ENCODE measurements around the gene RHBDL3.
"Not testable (repeated sequence)": the region's sequence is repeated elsewhere in the genome, so short reads cannot be mapped to it uniquely, and the experiment has no call there.

Gene RHBDL3

DNA sequence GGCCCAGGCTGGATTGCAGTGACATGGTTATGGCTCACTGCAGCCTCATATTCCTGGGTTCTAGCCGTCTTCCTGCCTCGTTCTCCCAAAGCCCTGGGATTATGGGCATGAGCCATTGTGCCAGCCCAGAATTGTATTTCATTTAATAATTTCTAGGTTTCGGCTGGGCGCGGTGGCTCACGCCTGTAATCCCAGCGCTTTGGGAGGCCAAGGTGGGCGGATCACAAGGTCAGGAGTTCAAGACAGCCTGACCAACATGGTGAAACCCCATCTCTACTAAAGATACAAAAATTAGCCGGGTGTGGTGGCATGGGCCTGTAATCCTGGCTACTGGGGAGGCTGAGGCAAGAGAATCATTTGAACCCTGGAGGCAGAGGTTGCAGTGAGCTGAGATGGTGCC, 87.1 kb downstream of the RHBDL3 start:
- H3K27ac ChIP-seq (ENCODE audit: low read length); H3K9me3 ChIP-seq (ENCODE audit: control insufficient read depth, low read depth, low read length); H3K27me3 ChIP-seq (ENCODE audit: control insufficient read depth, insufficient read depth, low read length); H3K9ac ChIP-seq (ENCODE audit: low read length); H3K4me1 ChIP-seq (ENCODE audit: control insufficient read depth, low read depth, low read length): not testable (repeated sequence)
- H3K4me3 ChIP-seq (ENCODE audit: low read length), result peak overlapping the region; percentile 86
- H3K36me3 ChIP-seq (ENCODE audit: control insufficient read depth, low read depth, low read length), result peaks cover 48% of the 10 kb centered on the region

DNA sequence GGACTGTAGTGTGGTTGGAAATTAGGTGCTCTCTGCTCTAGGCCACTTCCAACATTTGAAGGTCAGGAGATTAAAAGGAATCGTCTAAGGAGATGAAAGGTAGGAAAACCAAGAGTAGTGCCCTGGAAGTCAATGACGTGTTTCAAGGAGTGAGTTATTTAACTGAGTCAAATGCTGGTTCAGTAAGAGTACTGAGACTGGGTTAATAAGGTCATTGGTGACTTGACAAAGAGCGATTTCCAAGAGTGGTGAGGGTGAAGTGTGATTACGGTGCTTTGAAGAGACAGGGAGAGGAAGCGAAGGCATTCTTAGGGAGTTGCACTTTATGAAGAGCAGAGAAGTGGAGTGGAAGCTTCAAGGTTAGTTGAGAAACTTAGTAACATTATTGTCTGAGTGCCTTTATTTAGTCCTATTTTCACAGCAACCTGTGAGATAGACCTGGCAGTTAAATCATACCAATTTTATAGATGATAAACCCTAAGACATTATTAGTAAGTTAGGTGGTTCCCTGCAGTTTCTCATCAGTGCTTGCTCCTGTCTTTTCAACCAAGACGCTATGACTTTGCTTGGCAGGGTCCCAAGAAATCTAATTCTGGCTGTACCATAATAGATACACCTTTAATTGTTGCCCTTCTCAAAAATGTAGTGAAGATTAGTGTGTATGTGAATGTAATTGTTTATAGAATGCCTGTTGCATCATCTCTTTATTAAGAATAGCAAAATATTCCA, 90.2 kb downstream of the RHBDL3 start:
- Histone ChIP-seq H3K9ac (ENCODE audit: low read length) (no peak overlapping the region), H3K36me3 (ENCODE audit: control insufficient read depth, low read depth, low read length) (peaks cover 79% of the 10 kb centered on the region), H3K27me3 (ENCODE audit: control insufficient read depth, insufficient read depth, low read length) (no peaks in the 10 kb centered on the region), H3K27ac (ENCODE audit: low read length) (no peak overlapping the region), H3K9me3 (ENCODE audit: control insufficient read depth, low read depth, low read length) (no peaks in the 10 kb centered on the region), H3K4me3 (ENCODE audit: low read length) (no peak overlapping the region), H3K4me1 (ENCODE audit: control insufficient read depth, low read depth, low read length) (peaks cover 9% of the 10 kb centered on the region)

DNA sequence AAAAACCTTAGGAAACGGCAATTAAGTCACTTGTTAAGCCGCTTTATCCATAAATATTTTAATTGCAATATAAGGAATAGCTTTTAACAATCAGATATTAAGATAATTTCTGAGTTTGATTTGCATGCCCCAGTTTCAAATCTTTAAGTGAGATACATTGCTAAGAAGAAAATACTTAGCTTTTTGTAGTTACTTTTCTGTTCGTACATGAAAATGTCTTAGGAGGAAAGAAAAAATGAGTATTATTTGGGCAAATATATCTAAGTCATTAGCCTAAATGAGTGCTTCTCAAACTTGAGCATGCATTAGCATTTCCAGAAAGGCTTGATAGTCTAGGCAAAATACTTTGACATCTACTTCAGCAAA, 90.7 kb downstream of the RHBDL3 start:
- Histone ChIP-seq H3K27me3 (ENCODE audit: control insufficient read depth, insufficient read depth, low read length) (no peaks in the 10 kb centered on the region), H3K36me3 (ENCODE audit: control insufficient read depth, low read depth, low read length) (peaks cover 84% of the 10 kb centered on the region), H3K4me1 (ENCODE audit: control insufficient read depth, low read depth, low read length) (peaks cover 9% of the 10 kb centered on the region), H3K27ac (ENCODE audit: low read length) (no peak overlapping the region), H3K9ac (ENCODE audit: low read length) (no peak overlapping the region), H3K9me3 (ENCODE audit: control insufficient read depth, low read depth, low read length) (no peaks in the 10 kb centered on the region), H3K4me3 (ENCODE audit: low read length) (no peak overlapping the region)

DNA sequence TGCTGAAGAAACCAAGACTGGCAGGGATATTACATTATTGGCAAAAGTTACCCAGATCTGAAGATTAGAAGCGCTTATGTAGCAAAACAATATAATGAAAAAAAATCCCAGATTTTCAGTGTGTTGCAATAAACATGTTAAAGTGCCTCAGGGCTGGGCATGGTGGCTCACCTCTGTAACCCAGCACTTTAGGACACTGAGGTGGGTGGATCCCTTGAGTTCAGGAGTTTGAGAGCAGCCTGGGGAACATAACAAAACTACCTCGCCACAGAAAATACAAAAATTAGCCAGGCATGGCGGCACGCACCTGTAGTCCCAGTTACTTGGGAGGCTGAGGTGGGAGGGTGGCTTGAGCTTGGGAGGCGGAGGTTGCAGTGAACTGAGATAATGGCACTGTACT, 91.1 kb downstream of the RHBDL3 start:
- H3K9ac ChIP-seq (ENCODE audit: low read length), result no peak overlapping the region
- peaks cover 6% of the 10 kb centered on the region for H3K4me1 ChIP-seq (ENCODE audit: control insufficient read depth, low read depth, low read length)
- H3K27ac ChIP-seq (ENCODE audit: low read length), result no peak overlapping the region
- no peaks in the 10 kb centered on the region for H3K27me3 ChIP-seq (ENCODE audit: control insufficient read depth, insufficient read depth, low read length)
- no peaks in the 10 kb centered on the region for H3K9me3 ChIP-seq (ENCODE audit: control insufficient read depth, low read depth, low read length)
- peaks cover 86% of the 10 kb centered on the region for H3K36me3 ChIP-seq (ENCODE audit: control insufficient read depth, low read depth, low read length)
- no peak overlapping the region for H3K4me3 ChIP-seq (ENCODE audit: low read length)

DNA sequence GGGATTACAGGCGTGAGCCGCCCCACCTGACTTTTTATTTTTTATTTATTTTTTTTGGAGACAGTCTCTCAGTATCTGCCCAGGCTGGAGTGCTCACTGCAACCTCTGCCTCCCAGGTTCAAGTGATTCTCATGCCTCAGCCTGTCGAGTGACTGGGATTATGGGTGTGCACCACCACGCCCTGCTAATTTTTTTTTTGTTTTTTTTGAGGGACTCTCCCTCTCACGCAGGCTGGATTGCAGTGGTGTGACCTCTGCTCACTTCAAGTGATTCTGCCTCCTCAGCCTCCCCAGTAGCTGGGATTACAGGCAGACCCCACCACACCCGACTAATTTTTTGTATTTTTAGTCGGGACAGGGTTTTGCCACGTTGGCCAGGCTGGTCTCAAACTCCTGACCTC, 92.0 kb downstream of the RHBDL3 start:
- Histone ChIP-seq H3K9me3 (ENCODE audit: control insufficient read depth, low read depth, low read length) (no peaks in the 10 kb centered on the region), H3K27ac (ENCODE audit: low read length) (no peak overlapping the region), H3K36me3 (ENCODE audit: control insufficient read depth, low read depth, low read length) (peaks cover 88% of the 10 kb centered on the region), H3K4me3 (ENCODE audit: low read length) (no peak overlapping the region), H3K27me3 (ENCODE audit: control insufficient read depth, insufficient read depth, low read length) (no peaks in the 10 kb centered on the region), H3K4me1 (ENCODE audit: control insufficient read depth, low read depth, low read length) (peaks cover 1% of the 10 kb centered on the region), H3K9ac (ENCODE audit: low read length) (no peak overlapping the region)

DNA sequence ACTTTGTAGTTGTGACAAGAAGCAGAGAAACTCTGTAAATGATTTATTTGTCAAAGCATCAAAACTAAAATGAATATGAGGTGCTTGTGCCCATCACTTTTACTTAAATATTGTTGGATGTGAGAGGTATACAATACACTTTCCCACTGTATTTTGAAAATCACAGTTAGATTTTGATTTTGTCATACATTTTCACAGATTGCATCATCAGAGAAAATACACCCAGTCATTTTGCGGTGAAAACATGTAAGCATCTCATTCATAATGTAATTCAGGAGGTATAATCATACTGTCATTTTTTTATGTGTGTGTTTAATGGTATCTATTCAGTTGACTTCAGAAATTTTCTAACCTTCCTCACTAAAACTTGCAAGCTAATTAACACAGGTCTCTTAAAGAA, 95.6 kb downstream of the RHBDL3 start:
- Histone ChIP-seq H3K27me3 (ENCODE audit: control insufficient read depth, insufficient read depth, low read length) (no peaks in the 10 kb centered on the region), H3K9me3 (ENCODE audit: control insufficient read depth, low read depth, low read length) (no peaks in the 10 kb centered on the region), H3K4me3 (ENCODE audit: low read length) (no peak overlapping the region), H3K9ac (ENCODE audit: low read length) (no peak overlapping the region), H3K36me3 (ENCODE audit: control insufficient read depth, low read depth, low read length) (peaks cover 95% of the 10 kb centered on the region), H3K27ac (ENCODE audit: low read length) (no peak overlapping the region), H3K4me1 (ENCODE audit: control insufficient read depth, low read depth, low read length) (no peaks in the 10 kb centered on the region)

DNA sequence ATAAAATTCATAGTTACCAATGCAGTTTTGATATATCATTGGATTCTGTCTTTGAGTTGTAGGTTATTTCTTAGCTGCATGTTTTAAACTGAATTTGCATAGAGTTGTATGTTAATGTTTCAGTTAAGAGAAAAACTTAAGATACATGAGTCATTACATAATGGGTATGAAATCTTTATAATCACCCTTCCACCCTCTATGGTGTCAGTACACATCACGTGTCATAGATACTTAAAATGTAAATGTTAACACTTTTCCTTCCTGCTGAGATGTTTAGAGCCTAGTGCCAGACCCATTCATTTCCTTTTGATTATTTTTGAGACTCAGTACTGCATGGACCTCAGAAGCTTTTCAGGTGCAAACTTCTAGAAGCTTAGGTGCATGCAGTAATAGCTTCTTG, 104.8 kb downstream of the RHBDL3 start:
- Histone ChIP-seq H3K27me3 (ENCODE audit: control insufficient read depth, insufficient read depth, low read length) (no peaks in the 10 kb centered on the region), H3K4me3 (ENCODE audit: low read length) (no peak overlapping the region), H3K27ac (ENCODE audit: low read length) (no peak overlapping the region), H3K9ac (ENCODE audit: low read length) (no peak overlapping the region), H3K9me3 (ENCODE audit: control insufficient read depth, low read depth, low read length) (no peaks in the 10 kb centered on the region), H3K36me3 (ENCODE audit: control insufficient read depth, low read depth, low read length) (peaks cover 97% of the 10 kb centered on the region), H3K4me1 (ENCODE audit: control insufficient read depth, low read depth, low read length) (no peaks in the 10 kb centered on the region)
